Stimulated activated CD8-positive, alpha-beta memory T cell treated with anti-CD3 and anti-CD28 coated beads, Interleukin-12 subunit alpha, Interleukin-12 subunit beta, amount 100 ng/mL, for 4 hours (primary cell): ENCODE results near the gene EFHC2.
"Not testable (repeated sequence)": the region's sequence is repeated elsewhere in the genome, so short reads cannot be mapped to it uniquely, and the experiment has no call there.

Experiments used
- DNase-seq: peaks from one replicate; pipeline ENCODE4 v3.0.0-alpha.2; 2020; ENCODE audit warnings: low read depth

EFHC2 gene

DNA sequence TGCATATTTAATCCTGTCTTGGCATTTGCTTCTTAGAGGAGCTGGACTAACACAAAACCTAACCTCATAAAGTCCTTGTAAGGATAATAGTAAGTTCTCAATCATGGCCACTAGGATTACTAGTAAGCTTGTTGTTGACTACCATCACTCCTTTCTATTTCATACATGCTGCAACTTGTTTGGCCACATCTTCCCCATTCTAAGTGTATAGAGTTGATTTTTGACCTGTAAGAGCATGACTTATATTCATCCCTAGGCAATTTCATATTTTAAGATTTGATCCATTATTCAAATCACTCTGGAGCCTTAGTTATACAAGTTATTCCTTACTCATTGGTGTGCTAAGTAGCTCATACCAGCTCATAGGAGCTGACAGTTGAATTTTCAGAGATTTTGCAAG lies 109.4 kb downstream of the EFHC2 start:
- no peak for DNase-seq

DNA sequence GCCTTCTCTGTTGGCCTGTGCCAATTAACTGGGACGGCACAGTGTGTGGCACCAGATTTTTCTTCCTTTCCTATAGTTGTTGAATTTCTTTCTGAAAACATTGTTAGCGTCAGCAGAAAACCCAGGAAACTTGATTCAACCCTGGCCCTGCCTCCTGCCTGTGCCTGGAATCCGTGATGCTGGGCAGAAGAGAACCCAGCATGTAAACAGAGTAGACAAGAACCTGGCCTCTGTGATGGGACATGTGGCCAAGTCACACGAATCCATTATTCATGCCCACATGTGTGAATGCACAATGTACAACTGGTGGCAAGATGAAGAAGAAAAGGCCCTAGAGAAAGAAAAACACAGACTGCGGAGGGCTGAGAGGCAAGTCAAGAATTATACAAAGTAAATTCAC lies 111.4 kb downstream of the EFHC2 start:
- no peak for DNase-seq

DNA sequence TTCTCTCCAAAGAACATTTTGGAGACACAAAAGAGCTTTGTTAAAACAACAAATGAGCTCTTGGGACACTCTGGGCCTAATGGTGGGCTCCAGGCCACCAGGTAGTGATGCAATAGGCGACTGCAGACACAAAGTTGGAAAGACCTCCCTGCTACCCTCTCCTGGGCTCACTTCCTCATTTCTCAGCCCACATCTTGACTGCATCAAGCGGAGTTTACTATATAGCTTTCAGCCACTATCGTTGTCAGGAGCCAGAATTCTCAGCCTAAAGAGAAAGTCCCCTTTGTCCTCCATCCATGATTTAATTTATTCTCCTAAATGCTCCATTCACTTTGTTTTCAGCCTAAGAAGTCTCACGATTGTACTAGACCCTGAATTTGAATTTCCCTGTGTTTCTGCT lies 114.9 kb downstream of the EFHC2 start:
- no peak for DNase-seq

DNA sequence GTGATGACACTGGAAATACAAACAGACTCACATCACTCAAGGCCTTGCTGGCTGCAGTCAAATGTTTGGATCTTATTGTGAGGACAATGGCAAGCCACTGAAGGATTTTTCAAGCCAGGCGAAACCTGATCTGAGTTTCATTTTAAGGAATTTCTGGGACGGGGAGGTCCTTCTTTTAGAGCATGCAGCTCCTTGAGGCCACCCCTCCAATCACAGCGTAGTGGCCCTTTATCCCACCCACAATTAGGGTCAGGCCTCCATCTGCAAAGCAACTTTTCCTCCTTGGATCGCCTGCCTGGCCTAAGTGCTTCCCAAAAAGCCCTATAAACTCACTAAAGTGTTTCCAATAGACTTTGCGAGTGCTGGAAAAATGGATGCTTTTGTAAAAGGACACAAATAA lies 115.5 kb downstream of the EFHC2 start:
- DNase-seq = no peak

DNA sequence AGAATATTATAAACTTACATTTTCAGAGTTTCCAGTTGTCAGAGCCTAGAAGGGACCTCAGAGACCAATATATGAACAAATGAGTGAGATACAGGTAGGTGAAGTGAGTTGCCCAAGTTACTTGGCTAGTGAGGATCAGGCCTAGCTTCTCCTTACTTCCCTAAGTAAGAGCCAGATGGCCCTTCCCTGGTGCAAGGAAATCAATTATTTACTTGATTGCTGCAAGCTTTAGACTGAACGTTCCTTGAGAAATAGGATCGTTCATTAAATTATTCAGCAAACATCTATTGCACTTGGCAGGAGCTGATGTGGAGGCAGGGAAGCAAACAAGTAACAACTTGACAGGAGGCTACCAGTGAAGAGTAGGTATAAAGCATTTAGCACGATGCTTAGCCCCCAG lies 117.8 kb downstream of the EFHC2 start:
- no peak for DNase-seq

DNA sequence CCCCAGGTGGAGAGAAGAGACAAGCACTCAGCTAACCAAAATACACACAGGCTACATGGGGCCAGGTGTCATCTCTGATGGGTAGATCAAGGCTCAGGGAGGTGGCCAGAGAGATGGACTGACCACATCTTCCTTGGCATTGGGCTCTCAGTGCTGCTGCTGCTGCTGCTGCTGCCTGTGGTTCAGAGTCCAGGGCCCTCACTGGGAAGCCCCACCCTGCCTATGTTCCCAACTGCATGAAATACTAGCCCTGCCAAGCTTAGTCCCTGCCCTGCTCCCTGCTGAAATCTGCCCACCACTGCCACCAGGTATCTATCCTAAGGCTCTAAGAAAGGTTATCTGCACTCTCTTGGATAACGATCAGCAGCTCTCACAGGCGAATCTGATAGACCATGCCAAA lies 118.7 kb downstream of the EFHC2 start:
- DNase-seq = no peak

DNA sequence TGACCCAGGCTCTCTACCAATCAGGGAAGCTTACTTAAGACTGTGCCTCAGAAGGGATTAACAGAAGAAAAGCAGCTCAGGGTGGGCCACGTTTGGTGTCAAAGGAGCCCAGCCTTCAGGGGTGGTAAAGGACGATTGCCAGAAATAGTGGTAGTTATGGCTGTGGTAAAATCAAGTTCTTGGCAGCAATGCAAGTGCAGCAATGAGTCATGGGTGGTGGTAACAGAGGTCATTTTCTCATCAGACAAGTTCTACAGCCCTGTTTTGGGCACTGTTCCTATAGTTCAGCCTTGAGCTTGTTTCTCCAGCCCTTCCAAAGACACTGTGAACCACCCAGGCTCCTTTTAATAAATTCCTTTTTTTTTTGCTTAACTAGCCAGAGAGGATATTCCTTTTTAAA lies 120.3 kb downstream of the EFHC2 start:
- no peak for DNase-seq

DNA sequence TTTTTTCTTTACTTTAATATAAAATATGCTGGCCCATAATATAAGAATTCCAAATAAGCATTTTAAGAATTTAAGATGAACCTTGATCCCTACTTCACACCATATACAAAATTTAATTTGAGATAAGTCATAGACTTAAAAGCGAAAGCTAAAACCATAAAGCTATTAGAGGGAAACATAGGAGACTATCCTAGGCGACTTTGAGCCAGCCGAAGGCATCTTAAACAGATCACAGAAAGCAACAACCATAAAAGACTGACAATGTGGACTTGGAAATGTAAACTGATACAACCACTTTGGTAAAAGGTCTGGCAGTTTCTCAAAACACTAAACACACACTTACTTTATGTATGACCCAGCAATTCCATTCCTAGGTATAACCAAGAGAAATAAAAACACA lies 125.0 kb downstream of the EFHC2 start:
- DNase-seq = no peak

DNA sequence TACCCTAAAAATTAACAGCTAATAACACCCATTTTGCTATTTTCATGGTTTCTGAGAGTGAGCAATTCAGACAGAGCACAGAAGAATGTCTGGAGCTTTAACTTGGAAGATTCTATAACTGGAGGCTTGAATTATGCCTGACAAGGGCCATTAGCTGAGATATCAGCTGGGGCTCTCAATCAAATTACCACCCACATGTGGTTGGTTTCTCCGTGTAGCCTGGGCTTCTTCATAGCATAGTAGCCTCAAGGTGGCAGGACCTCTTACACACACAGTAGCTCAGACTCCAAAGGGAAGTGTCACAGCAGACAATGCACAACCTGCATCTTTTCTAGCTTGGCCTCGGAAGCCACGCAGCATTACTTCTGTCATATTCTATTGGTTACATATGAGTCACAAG lies 127.3 kb downstream of the EFHC2 start:
- DNase-seq = no peak

DNA sequence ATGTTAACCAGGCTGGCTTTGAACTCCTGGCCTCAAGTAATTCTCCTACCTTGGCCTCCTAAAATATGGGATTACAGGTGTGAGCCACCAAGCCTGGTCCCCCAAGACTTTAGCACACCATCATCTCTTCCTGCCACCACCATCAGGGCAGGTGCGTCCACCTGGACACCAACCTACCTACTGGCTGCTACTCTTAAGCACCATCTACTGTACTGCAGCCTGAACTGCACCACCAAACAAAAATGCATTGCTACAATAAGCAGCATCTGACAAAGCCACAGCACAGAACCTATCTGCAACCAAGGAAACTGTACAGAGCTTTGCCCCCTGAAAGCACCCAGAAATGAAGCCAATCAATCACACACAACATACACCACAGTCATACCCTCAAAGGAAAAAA lies 139.7 kb downstream of the EFHC2 start:
- no peak for DNase-seq

DNA sequence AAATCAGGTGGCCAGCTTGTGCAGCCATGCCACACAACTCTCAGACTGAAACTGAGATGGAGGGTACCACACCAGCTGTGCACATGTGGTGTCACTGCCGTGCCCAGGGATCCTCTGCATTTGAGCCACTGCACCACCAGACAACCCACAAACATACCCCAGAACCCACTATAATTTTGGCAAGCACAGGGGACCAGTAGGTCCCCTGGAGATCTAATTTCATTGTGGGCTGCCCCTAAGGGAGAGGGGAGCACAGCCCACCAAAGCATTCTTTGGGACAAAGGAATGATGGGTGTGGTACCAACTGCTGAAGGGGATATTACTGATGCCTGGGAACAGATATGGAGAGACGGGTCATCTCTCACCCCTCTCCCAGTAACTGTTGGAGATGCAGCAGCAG lies 140.9 kb downstream of the EFHC2 start:
- no peak for DNase-seq

DNA sequence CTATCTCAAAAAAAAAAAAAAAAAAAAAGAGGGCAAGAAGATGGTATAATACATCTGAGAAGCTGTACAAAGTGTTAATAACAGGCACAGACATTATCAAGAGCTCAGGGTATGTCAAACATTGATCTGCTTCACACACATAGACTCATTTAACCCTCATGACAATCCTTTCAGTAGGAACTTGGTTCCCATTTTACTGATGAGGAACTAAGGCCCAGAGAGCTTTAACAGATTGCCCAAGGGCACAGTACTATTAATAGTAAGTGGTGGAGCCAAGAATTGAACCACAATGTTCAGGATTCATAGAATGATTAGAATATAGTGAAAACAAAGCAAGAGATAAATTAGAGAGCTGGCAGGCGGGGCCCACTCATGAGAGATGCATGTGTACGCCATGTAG lies 154.4 kb downstream of the EFHC2 start:
- no peak for DNase-seq

DNA sequence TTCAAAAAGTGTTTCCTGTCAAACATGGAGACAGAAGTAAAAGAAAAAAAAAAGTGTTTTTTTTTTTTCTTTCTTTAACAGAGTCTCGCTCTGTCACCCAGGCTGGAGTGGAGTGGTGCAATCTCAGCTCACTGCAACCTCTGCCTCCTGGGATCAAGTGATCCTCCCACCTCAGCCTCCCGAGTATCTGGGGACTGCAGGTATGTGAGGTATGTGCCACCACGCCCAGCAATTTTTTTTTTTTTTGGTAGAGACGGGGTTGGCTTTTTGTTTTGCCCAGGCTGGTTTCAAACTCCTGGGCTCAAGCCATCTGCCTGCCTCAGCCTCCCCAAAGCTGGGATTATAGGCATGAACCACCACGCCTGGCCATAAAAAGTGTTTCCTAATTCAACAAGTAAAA lies 155.6 kb downstream of the EFHC2 start:
- not testable (repeated sequence) for DNase-seq

DNA sequence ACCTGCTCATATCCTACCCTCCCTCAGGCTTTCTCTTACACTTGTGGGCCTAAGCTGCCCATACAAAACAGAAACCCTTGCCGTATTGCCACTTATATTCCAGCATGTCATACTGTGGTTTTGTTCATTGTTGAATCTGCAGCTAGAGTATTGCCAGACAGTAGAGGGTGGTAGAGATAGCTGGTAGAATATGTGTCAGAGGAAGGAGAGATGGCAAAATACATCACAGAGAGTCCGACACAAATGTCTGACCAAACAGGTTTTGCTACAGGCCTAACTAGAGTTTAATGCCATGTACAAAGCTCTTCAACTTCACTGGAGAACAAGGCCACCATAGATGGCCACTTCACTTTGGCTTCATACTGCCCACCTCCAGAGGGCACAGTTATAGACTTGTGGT lies 160.1 kb downstream of the EFHC2 start:
- no peak for DNase-seq

DNA sequence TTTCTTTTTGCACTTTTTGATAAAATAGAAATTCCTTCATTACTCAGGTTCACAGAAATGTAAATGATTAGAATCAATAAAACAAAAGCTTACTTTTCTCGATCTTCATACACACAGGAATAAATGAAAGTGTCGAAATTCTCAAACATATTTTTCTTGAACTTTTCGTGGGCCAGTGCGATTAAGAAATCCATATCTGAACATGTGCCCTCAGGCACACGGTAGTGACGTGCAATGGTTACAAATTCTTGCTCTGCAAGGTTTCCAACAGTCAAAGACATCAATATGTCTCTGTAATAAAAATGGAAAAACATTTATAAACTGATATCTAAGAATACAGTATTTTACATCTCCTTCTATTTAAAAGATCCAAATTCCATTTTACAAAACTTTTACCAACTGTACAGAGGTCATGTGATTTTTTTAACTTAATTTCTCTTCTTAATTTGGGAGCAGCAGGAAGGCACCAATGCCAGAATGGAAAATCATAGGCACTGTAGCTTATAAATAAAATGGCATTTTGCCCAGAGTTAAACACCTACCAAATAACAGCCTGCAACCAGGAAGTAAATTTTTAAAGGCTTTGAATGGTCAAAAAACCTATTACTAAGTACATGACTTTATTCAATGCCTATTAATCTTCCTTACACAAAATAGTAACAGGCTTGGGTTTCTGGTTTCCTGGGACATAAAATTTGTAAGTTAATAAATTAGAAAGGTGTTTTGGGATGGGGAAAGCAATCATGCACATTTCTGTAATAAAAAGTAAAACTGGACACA lies 165.0 kb downstream of the EFHC2 start:
- DNase-seq = no peak

DNA sequence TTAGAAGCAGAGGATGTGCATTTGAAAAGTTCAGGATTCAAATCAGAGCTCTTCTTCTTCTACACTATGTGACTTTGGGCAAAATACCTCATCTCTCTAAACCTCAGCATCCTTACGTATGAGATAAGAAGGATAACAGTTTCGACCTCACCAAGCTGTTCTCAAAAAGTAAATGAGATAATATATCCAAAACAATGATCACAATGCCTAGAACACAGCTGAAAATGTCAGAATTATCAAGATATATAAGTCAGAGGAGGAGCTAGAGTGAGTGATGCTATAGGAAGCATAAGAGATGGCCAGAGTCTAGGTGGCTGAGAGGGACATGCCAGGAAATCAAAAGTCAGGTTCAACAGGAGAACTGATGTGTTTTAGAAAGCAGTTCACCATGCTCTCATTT lies 168.0 kb downstream of the EFHC2 start:
- DNase-seq = no peak

DNA sequence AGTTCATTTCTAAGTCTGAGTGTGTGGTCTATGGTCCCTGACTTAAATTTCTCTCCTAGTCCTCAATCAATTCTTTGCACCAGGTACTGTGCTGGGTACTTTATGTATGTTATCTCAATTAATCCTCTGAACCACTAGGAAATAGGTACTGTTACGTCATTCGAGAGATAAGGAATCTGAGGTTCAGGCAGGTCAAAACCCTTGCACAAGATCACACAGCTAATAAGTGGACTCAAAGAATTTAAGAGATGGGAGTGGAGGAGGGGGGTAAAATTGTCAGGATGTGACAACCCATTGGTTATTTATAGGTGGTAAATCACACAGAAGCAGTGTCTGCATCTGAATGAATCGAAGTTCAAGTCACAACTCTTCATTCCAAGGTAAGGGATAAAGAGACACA lies 169.4 kb downstream of the EFHC2 start:
- DNase-seq = no peak

DNA sequence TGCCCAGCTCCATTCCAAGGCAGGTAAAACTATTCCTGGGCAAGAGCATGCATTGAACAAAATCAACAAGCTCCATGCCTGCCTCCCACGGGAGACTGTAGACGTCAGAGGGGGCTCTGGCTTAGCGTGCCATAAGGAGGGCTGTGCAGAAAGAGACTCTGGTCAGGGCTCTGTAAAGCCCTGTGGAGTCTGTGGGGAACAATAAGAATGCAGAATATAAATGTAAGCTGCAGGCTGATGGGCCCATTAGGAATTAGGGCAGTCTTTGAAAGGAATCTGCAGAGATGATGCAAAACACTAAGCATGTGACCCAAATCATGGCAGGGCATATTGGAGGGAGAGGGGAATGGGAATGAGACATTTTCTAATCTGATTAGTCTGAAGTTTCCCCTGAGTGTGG lies 170.3 kb downstream of the EFHC2 start:
- DNase-seq = no peak

DNA sequence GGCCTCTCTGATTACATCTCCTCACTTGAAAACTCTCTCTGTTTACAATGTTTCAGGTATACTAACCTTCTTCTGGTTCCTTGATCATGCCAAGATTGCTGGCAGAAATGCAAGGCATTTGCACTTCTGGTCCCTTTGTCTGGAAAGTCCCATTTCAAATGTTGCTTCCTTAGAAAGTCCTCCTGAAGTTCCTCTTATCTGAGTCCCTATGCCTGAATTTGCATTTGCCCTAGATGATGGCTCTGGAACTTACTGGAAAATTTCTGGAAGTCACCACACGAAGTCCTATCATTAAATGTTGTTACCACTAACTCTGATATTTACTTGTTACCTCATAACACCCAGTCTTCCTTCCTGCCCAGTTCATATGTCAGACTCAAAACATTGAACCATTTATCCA lies 176.4 kb downstream of the EFHC2 start:
- DNase-seq = no peak

DNA sequence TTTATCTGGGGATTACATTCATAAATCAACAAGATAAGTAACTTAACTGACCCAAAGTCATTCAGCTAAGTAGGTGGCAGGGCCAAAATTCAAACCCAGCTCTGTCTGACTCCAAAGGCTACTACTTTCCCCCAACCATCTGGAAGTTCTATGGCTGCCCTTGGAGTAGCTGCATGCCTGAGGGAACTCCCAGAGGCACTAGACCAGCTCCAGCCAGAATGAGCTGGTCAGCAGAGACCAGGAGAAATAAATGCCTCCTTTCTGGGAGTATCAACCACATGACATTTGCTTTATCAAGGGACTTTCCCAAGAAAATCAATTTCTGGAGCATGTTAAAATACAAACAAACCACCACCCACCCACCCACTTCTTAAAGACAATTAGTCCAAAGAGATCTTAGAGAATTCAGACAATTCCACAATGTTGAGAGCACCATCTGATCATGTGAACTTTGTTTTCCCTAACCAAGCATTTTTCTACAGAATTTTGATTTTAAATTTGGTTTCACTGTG lies 180.5 kb downstream of the EFHC2 start:
- no peak for DNase-seq

DNA sequence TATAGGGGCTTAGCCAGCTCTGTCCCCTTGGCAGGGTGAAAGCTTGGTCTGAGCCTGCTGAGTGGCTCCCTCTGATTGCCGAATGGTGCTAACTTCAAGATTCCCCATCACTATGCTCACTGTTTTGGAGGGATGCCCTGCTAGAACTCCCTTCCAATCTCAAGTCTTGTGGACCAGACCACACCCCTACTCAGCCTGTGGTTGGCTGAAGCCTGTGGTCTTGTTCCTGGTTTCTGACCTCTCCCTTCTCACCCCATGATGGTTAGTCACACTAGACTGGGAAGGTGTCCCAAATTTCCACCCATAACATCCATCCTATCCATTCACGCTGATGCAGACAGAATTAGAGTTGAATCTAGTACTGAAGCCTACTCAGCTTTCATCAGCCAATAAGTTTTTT lies 185.6 kb downstream of the EFHC2 start:
- no peak for DNase-seq

DNA sequence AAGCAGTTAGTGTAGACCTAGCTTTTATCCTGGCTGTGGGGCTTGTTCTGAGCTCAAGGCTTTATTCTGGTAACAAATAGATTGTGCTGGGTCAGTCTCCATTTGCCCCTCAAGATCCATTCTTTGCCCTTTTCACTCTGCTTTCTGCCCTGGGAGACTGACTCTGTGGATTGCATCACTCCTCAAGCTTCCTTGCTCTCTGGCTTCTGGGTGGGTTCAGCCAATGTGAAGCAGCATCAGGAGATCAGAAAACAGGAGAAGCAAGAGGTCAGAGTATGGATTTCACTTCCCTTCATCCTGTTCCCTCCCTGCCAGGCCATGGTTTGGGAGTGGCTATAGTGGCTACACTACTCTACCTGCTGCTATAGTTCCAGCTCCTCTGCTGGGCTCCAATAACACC lies 186.2 kb downstream of the EFHC2 start:
- DNase-seq = no peak

DNA sequence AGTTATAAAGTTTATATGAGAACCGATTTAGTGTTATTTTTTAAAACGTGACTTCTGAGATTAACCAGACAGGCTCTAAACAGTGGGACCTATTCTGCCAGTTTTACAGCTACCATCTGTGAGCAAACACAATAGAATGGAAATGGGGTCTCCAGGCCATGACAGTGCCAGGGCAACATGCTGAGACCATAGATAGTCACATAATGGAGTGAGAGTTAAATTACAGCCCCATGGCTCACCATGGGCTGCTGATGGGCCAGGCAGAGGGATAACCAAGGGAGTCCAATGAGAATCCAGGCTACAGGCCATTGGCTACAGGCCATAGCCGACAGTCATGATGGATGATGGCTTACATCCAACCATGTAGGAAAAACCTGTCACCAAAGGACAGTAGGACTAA lies 186.7 kb downstream of the EFHC2 start:
- DNase-seq = no peak

DNA sequence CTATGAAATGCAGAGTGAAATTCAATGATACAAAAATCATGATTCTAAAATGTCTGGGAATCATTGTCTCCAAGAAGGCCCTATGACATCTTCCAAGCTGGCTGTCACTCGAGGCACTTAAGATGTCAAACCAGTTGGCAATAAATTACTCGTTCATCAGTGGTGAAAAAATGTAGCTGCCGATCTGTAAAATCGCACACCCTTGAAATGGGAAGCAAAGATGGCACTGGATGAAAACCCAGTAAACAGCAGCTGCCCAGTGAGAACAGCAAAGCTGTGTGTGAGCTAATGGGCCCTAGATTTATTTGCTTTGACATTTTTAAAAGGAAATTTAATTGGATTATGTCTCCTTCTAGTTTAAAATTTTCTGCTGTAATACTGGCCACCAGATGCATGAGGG lies 188.3 kb downstream of the EFHC2 start:
- DNase-seq = no peak
